ENCODE measurements around the gene SEMA3E. TPM values are rescaled to one million over a fixed set of nuclear protein-coding genes. Genes with fewer than 3 reads are reported as not detected.

The SEMA3E gene
- polyA plus RNA-seq, 1 donor from 2014 or later: 0.98 TPM

- Histone ChIP-seq H4K20me1 (ENCODE audit: insufficient read depth) (no peaks in the 10 kb centered on the region), H3K9me2 (ENCODE audit: insufficient read depth, low read length) (no peaks in the 10 kb centered on the region), H3K36me3 (ENCODE audit: insufficient read depth, low read length) (no peaks in the 10 kb centered on the region), H3K4me3 (ENCODE audit: low read length) (no peak overlapping the region), H3K27me3 (ENCODE audit: insufficient read depth, low read depth, low read length) (no peaks in the 10 kb centered on the region), H3K4me2 (ENCODE audit: low read length) (no peak overlapping the region), H3K79me2 (replicated peaks; ENCODE audit: insufficient read depth, low read length) (no peaks in the 10 kb centered on the region), H3K9ac (ENCODE audit: low read length) (no peak overlapping the region), H3K27ac (ENCODE audit: low read length) (no peak overlapping the region), H3K9me3 (ENCODE audit: low read length) (no peaks in the 10 kb centered on the region), H2AFZ (ENCODE audit: low read depth, low read length) (no peak overlapping the region), H3F3A (ENCODE audit: insufficient read depth, low read length, poor library complexity, severe bottlenecking) (no peaks in the 10 kb centered on the region)
- TF ChIP-seq SMC3 (conservative IDR thresholded peaks at IDR 0.05; ENCODE audit: poor library complexity): no peak
- TF ChIP-seq REST (IDR thresholded peaks at IDR 0.05; ENCODE audit: borderline replicate concordance): no peak
These were observed 40.9 kb upstream of the SEMA3E start for GRCh38 chr7:83689855-83690254.

GRCh38 chr7:83686416-83686815 lies 37.5 kb upstream of the SEMA3E start:
- no peaks in the 10 kb centered on the region for H3K36me3 ChIP-seq (ENCODE audit: insufficient read depth, low read length)
- H3K9me3 ChIP-seq (ENCODE audit: low read length): no peaks in the 10 kb centered on the region
- no peaks in the 10 kb centered on the region for H3F3A ChIP-seq (ENCODE audit: insufficient read depth, low read length, poor library complexity, severe bottlenecking)
- H3K4me2 ChIP-seq (ENCODE audit: low read length): no peak overlapping the region
- no peaks in the 10 kb centered on the region for H3K9me2 ChIP-seq (ENCODE audit: insufficient read depth, low read length)
- H2AFZ ChIP-seq (ENCODE audit: low read depth, low read length): no peak overlapping the region
- no peak overlapping the region for H3K4me3 ChIP-seq (ENCODE audit: low read length)
- TF ChIP-seq REST (IDR thresholded peaks at IDR 0.05; ENCODE audit: borderline replicate concordance) (no peak), MXI1 (conservative IDR thresholded peaks at IDR 0.05; ENCODE audit: poor library complexity, severe bottlenecking) (no peak), EP300 (conservative IDR thresholded peaks at IDR 0.05; ENCODE audit: poor library complexity, severe bottlenecking) (no peak), SMC3 (conservative IDR thresholded peaks at IDR 0.05; ENCODE audit: poor library complexity) (no peak), RAD21 (conservative IDR thresholded peaks at IDR 0.05) (no peak)
- H3K79me2 ChIP-seq (replicated peaks; ENCODE audit: insufficient read depth, low read length): no peaks in the 10 kb centered on the region
- no peaks in the 10 kb centered on the region for H4K20me1 ChIP-seq (ENCODE audit: insufficient read depth)
- no peaks in the 10 kb centered on the region for H3K27me3 ChIP-seq (ENCODE audit: insufficient read depth, low read depth, low read length)
- no peak overlapping the region for H3K9ac ChIP-seq (ENCODE audit: low read length)
- H3K27ac ChIP-seq (ENCODE audit: low read length): no peak overlapping the region

- Histone ChIP-seq H3K9me2 (ENCODE audit: insufficient read depth, low read length) (no peaks in the 10 kb centered on the region), H3K27me3 (ENCODE audit: insufficient read depth, low read depth, low read length) (no peaks in the 10 kb centered on the region), H4K20me1 (ENCODE audit: insufficient read depth) (no peaks in the 10 kb centered on the region), H2AFZ (ENCODE audit: low read depth, low read length) (no peak overlapping the region), H3K27ac (ENCODE audit: low read length) (no peak overlapping the region), H3K9me3 (ENCODE audit: low read length) (no peaks in the 10 kb centered on the region), H3K9ac (ENCODE audit: low read length) (no peak overlapping the region), H3K36me3 (ENCODE audit: insufficient read depth, low read length) (no peaks in the 10 kb centered on the region), H3K4me3 (ENCODE audit: low read length) (no peak overlapping the region), H3K4me2 (ENCODE audit: low read length) (no peak overlapping the region), H3K79me2 (replicated peaks; ENCODE audit: insufficient read depth, low read length) (no peaks in the 10 kb centered on the region), H3F3A (ENCODE audit: insufficient read depth, low read length, poor library complexity, severe bottlenecking) (no peaks in the 10 kb centered on the region)
- TF ChIP-seq REST (IDR thresholded peaks at IDR 0.05; ENCODE audit: borderline replicate concordance): no peak
- no peak for TF ChIP-seq EZH2 (IDR thresholded peaks at IDR 0.05; ENCODE audit: borderline replicate concordance, insufficient read depth, low read length, poor library complexity, severe bottlenecking)
- no peak for TF ChIP-seq TAF1 (IDR thresholded peaks at IDR 0.05; ENCODE audit: low read depth)
- TF ChIP-seq CTCF (IDR thresholded peaks at IDR 0.05; ENCODE audit: poor library complexity, severe bottlenecking): no peak
These were observed 36.0 kb upstream of the SEMA3E start for GRCh38 chr7:83684928-83685327.

All from neural cell (in vitro differentiated cells).